Epithelial cell of esophagus (primary cell): ENCODE measurements around the gene ZNF761.
"Not testable (repeated sequence)": the region's sequence is repeated elsewhere in the genome, so short reads cannot be mapped to it uniquely, and the experiment has no call there.

Experiments used
- DNase-seq: peaks from one replicate; pipeline ENCODE4 v3.0.0; 2010; ENCODE audit warnings: low read depth
- H3K4me3 ChIP-seq: 2 replicates; pipeline ENCODE4 v1.5.1; 2011; ENCODE audit warnings: mild to moderate bottlenecking, low read length, control low read depth
- CTCF ChIP-seq: IDR thresholded peaks from 2 replicates; pipeline ENCODE4 v1.5.1; 2011; ENCODE audit warnings: low read depth, mild to moderate bottlenecking, low read length, control low read depth, inconsistent platforms; ENCODE audit not compliant: insufficient read depth; ENCODE audit errors: missing control alignments

The ZNF761 gene

GRCh38 chr19:53466726-53467484, 35.1 kb downstream of the ZNF761 start:
- DNase-seq = peak; percentile 5
- no peak for TF ChIP-seq CTCF

GRCh38 chr19:53467485-53468262, 35.9 kb downstream of the ZNF761 start, which contains the start of gene ZNF813:
ZNF813 (plus strand) TSS chr19:53467733; CDS start chr19:53483823, 16,090 bp downstream.
- TF ChIP-seq CTCF = no peak
- H3K4me3 ChIP-seq = peak within 1 kb of the TSS; percentile 92
- DNase-seq = peak; percentile 89

More at GRCh38 chr19:53466726-53467484, 35.1 kb downstream of the ZNF761 start:
- H3K4me3 ChIP-seq = peak overlapping the region; percentile 92

- peak overlapping the region; percentile 92 for H3K4me3 ChIP-seq
- not testable (repeated sequence) for DNase-seq
These were observed 36.8 kb downstream of the ZNF761 start for GRCh38 chr19:53468628-53469027.

- H3K4me3 ChIP-seq = no peak overlapping the region
- no peak for TF ChIP-seq CTCF
- DNase-seq = no peak
These were observed 40.1 kb downstream of the ZNF761 start for GRCh38 chr19:53471916-53472315.

- H3K4me3 ChIP-seq, DNase-seq: not testable (repeated sequence)
These were observed 43.0 kb downstream of the ZNF761 start for GRCh38 chr19:53474832-53475231.

GRCh38 chr19:53475470-53475869, 43.7 kb downstream of the ZNF761 start:
- H3K4me3 ChIP-seq = not testable (repeated sequence)
- peak; percentile 82 for DNase-seq

- not testable (repeated sequence) for DNase-seq, H3K4me3 ChIP-seq
These were observed 52.0 kb downstream of the ZNF761 start for GRCh38 chr19:53483751-53484150.

GRCh38 chr19:53485046-53486004, 53.5 kb downstream of the ZNF761 start:
- TF ChIP-seq CTCF = no peak
- no peak for DNase-seq
- no peak overlapping the region for H3K4me3 ChIP-seq
